K562 (cell line): Measurements from ENCODE around the gene CDC6. TPM values are rescaled to one million over a fixed set of nuclear protein-coding genes. Genes with fewer than 3 reads are reported as not detected.
A peak's percentile ranks its signal among the peaks of the same experiment; 100 is the strongest.

Experiments
- ATF1 ChIP-seq, 2 experiments: fragments of 450-650 bp in 1 of 2; IDR thresholded peaks; 2 replicates each; pipeline ENCODE4 v1.6.1; 2016; ENCODE audit warnings: missing compliant biosample characterization in 1 of 2, missing genetic modification characterization in 1 of 2
- HCFC1 ChIP-seq: IDR thresholded peaks from 2 replicates; pipeline ENCODE4 v1.6.1; 2012; ENCODE audit warnings: low read depth, low read length, improper control_type of control experiment
- HNRNPK ChIP-seq: fragments of 200-400 bp; formaldehyde crosslinking; IDR thresholded peaks from one replicate; pipeline ENCODE4 v1.6.1; 2018; ENCODE audit warnings: mild to moderate bottlenecking, low read depth, low read length; ENCODE audit not compliant: poor library complexity, severe bottlenecking
- ILF3 ChIP-seq: fragments of 450-650 bp; IDR thresholded peaks from 2 replicates; pipeline ENCODE4 v1.6.1; 2018; ENCODE audit warnings: antibody characterized with exemption, mild to moderate bottlenecking, moderate library complexity, borderline replicate concordance
- LARP7 ChIP-seq: fragments of 450-650 bp; IDR thresholded peaks from 2 replicates; pipeline ENCODE4 v1.6.1; 2016
- PKNOX1 ChIP-seq: fragments of 450-650 bp; IDR thresholded peaks from 2 replicates; pipeline ENCODE4 v1.6.1; 2016
- POLR3A ChIP-seq: IDR thresholded peaks from 2 replicates; pipeline ENCODE4 v1.6.1; 2011; ENCODE audit warnings: borderline replicate concordance, mild to moderate bottlenecking, moderate library complexity; ENCODE audit not compliant: insufficient read length, insufficient read depth; ENCODE audit errors: extremely low read depth
- RB1 ChIP-seq: fragments of 450-650 bp; IDR thresholded peaks from 2 replicates; pipeline ENCODE4 v1.6.1; 2017; ENCODE audit warnings: low read depth, mild to moderate bottlenecking
- SPI1 ChIP-seq: IDR thresholded peaks from 2 replicates; pipeline ENCODE4 v1.6.1; 2011; ENCODE audit warnings: low read depth, low read length, control low read depth, borderline replicate concordance
- XRCC5 ChIP-seq: fragments of 200-400 bp; formaldehyde crosslinking; IDR thresholded peaks from 2 replicates; pipeline ENCODE4 v1.6.1; 2017; ENCODE audit warnings: low read depth, mild to moderate bottlenecking, low read length
- ZFP1 ChIP-seq: fragments of 450-650 bp; formaldehyde crosslinking; IDR thresholded peaks from 2 replicates; pipeline ENCODE4 v1.4.0; 2020; ENCODE audit warnings: mild to moderate bottlenecking, mixed read lengths
- ZNF143 ChIP-seq: sonication (generic); formaldehyde crosslinking; IDR thresholded peaks from 2 replicates; pipeline ENCODE4 v1.9.0; 2022; ENCODE audit warnings: mild to moderate bottlenecking, missing genetic modification reagents
- ZNF408 ChIP-seq: fragments of 250-450 bp; sonication (Bioruptor Pico); IDR thresholded peaks from 2 replicates; pipeline ENCODE4 v1.4.0; 2020; ENCODE audit warnings: low read depth, mild to moderate bottlenecking, moderate library complexity
- ZNF551 ChIP-seq: fragments of 250-450 bp; sonication (Bioruptor Pico); IDR thresholded peaks from 2 replicates; pipeline ENCODE4 v1.5.0; 2021; ENCODE audit warnings: mild to moderate bottlenecking, moderate library complexity
- ZNF592 ChIP-seq: fragments of 450-650 bp; IDR thresholded peaks from 2 replicates; pipeline ENCODE4 v1.6.1; 2017; ENCODE audit warnings: antibody characterized with exemption, mild to moderate bottlenecking
- polyA plus RNA-seq, 8 experiments: library from polyadenylated mRNA; depleted of rRNA in 4 of 8; stranded (reverse) in 5 of 8; unstranded in 3 of 8; fragments of >200 nt; fragmentation: Nextera tagmentation in 2 of 8; fragmentation: Illumina TruSeq in 1 of 8; extraction: Ambion mirVana in 2 of 8; extraction: Trizol in 1 of 8; gene quantifications; 2 replicates each; pipeline versions ENCODE4 v1.2.1 to v1.2.3, GENCODE V29; 2011 to 2014; ENCODE audit warnings: inconsistent platforms in 1 of 8, missing spikeins in 1 of 8
- total RNA-seq, 7 experiments: library from RNA; depleted of rRNA in 6 of 7; stranded (reverse); fragments of >200 nt in 6 of 7; fragmentation: Illumina TruSeq in 2 of 7; extraction: Trizol in 2 of 7; gene quantifications; 2 replicates each; pipeline versions ENCODE4 v1.2.1 to v1.2.3, GENCODE V29; 2011 to 2021; ENCODE audit warnings: low replicate concordance in 1 of 7

Gene CDC6
- total and polyA plus RNA-seq, 9 of the 15 experiments (the other 6 are each of a cell fraction or from before 2014, with no cell fraction given) = 29.6 to 141 (median 106) TPM

- no peak for TF ChIP-seq POLR3A
- TF ChIP-seq PKNOX1 = no peak
- TF ChIP-seq XRCC5 = peak; percentile 90
- TF ChIP-seq ZNF551 (CRISPR knock-in tag) = no peak
- no peak for TF ChIP-seq ILF3
- TF ChIP-seq HCFC1 = no peak
- TF ChIP-seq LARP7 = no peak
- TF ChIP-seq ZNF408 (CRISPR knock-in tag) = no peak
- TF ChIP-seq HNRNPK = no peak
- TF ChIP-seq ATF1 (CRISPR knock-in tag; IDR thresholded peaks at IDR 0.05) = no peak
- 0 out of 2 replicates have a peak, but pooled peaks have one; percentile 16 for TF ChIP-seq ATF1 (tag; IDR thresholded peaks at IDR 0.05)
- TF ChIP-seq RB1 = no peak
- no peak for TF ChIP-seq ZNF143 (CRISPR knock-in tag)
- TF ChIP-seq ZFP1 (CRISPR knock-in tag) = no peak
- TF ChIP-seq ZNF592 = no peak
- TF ChIP-seq SPI1 = 0 out of 2 replicates have a peak, but pooled peaks have one; percentile 23
These were observed 21.6 kb downstream of the CDC6 start, which contains the start of gene RARA (continued) for GRCh38 chr17:40309031-40309948.
